Astrocyte of the cerebellum (primary cell): ENCODE measurements around the gene SDS.
A peak's percentile ranks its signal among the peaks of the same experiment; 100 is the strongest.

ENCODE experiments used
- DNase-seq: peaks from one replicate; pipeline ENCODE4 v3.0.0-alpha.2; 2011; ENCODE audit warnings: low read depth
- H3K4me3 ChIP-seq: 2 replicates; pipeline ENCODE4 v1.5.1; 2011; ENCODE audit warnings: mild to moderate bottlenecking, low read depth, low read length, moderate library complexity
- in situ Hi-C: cut with HindIII; loops from 2 replicates; pipeline ENCODE4 v1.10.0; 2017; ENCODE audit warnings: low sequenced_read_pairs
- TF ChIP-seq, protein P1 (sequence below): IDR thresholded peaks from 2 replicates; pipeline ENCODE4 v1.5.1; 2012; ENCODE audit warnings: low read length, low read depth, moderate library complexity, mild to moderate bottlenecking; ENCODE audit errors: missing control alignments

The SDS gene

DNA sequence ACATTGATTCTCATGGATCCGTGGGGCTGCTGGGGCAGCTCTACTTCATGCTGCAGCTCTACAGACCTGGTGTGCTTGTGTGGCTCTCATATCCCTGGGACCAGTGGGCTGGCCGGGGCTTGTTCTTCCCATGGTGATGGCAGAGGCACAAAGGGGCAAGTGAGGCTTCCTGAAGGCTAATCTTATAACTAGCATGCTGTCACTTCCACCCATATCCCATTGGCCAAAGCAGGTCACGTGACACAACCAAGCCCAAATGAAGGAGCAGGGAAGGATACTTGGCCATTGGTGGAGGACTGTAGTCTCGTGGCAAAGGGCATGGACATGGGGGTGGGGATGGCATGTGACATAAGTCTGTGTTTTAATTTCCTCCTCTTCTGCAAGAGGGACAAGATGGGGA is 35.4 kb downstream of the SDS start:
- TF ChIP-seq, protein P1, sequence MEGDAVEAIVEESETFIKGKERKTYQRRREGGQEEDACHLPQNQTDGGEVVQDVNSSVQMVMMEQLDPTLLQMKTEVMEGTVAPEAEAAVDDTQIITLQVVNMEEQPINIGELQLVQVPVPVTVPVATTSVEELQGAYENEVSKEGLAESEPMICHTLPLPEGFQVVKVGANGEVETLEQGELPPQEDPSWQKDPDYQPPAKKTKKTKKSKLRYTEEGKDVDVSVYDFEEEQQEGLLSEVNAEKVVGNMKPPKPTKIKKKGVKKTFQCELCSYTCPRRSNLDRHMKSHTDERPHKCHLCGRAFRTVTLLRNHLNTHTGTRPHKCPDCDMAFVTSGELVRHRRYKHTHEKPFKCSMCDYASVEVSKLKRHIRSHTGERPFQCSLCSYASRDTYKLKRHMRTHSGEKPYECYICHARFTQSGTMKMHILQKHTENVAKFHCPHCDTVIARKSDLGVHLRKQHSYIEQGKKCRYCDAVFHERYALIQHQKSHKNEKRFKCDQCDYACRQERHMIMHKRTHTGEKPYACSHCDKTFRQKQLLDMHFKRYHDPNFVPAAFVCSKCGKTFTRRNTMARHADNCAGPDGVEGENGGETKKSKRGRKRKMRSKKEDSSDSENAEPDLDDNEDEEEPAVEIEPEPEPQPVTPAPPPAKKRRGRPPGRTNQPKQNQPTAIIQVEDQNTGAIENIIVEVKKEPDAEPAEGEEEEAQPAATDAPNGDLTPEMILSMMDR, result no peak
- no peak overlapping the region for H3K4me3 ChIP-seq
- no peak for DNase-seq
- in situ Hi-C loops, result no loop called here

DNA sequence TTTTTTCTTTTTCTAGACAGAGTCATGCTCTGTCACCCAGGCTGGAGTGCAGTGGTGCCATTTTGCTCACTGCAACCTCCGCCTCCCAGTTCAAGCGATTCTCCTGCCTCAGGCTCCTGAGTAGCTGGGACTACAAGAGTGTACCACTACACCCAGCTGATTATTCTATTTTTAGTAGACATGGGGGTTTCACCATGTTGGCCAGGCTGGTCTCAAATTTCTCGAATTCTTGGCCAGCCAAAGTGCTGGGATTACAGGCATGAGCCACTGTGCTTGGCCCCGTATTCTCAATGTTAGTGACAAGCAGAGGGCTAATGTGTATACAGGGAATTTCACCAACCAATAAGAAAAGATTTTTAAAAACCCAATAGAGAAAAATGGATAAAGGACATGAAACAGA is 36.9 kb downstream of the SDS start:
- H3K4me3 ChIP-seq, result no peak overlapping the region
- no peak for DNase-seq
- TF ChIP-seq, protein P1, result no peak
- in situ Hi-C loops, result no loop called here

DNA sequence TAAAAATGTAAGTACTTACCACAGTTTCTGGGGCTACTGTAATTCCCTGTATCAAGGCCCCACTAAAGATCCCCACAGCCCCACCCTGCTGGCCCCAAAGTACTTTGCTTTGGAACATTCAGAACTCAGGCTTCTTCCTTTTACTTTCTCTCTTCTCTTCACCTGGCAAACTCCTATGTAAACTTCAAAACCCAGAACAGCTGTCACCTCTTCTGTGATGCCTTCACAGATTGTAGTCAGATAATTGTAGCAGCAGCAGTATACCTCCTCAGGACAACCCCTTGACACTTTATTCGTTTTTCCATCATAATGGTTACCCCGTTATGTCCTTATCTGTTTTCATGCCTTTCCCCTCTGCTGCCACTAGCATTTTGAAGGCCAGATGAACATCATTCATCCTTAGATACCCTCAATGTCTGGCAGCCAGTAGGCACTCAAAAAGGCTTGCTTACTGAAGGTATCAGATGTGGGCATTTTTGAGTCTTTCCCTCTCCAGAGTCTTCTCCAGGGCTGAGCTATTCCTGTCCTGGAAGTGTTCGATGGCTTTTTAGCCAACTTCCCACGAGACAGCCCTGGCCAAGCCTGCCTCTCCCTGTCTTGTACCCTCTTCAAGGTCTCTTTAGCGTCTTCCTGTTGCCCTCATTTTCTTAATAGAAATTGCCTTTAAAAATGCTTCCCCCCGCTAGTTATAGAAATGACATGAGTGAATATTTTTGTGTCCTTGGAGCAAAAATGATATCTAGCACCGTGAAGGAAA is 37.9 kb downstream of the SDS start:
- DNase-seq, result no peak
- no peak overlapping the region for H3K4me3 ChIP-seq
- in situ Hi-C loops, result no loop called here
- TF ChIP-seq, protein P1, result no peak

DNA sequence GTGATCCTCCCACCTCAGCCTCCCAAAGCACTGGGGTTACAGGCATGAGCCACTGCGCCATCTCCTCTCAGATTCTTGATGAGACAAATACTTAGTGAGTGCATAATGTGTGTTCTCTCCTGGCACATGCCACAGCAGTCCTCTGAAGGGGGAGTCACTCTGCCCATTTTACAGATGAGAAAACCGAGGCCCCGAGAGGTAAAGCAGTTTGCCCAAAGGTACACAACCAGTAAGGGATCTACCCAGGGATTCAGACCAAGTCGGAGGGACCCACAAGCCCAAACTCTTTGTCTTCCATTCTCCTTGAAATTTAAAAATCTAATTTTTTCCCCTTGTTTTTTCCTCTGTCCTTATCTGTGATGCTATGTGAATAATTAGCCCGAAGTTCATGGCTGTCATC is 39.0 kb downstream of the SDS start:
- DNase-seq, result no peak
- in situ Hi-C loops, result no loop called here
- no peak overlapping the region for H3K4me3 ChIP-seq
- TF ChIP-seq, protein P1, result no peak

DNA sequence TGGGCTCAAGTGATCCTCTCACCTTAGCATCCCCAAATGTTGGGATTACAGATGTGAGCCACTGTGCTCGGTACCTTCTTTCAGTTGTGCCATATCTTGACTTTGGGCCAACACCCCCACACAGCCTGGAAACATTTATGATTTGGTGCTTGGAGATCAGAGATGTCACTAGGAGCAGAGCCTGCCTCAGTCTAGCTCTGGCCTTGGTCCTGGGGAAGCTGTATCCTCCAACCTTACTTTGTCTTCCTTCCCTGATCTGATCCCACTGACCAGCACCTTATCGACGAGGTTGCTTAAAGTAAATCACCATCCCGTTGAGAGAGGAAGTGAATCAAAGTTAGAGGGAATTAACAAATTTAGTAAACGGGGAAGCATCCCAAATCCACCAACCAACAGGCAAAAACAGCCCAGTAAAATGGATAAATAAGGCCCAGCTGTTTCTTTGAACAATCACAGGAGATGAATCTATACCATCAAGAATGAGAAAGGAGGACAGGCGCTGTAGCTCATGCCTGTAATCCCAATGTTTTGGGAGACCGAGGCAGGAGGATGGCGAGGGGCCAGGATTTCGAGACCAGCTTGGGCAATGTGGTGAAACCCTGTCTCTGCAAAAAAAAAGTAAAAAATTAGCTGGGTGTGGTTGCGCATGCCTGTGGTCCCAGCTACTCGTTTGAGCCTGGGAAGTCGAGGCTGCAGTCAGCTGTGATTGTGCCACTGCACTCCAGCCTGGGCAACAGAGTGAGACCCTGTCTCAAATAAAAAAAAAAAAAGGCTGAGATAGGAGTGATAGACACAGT is 41.9 kb downstream of the SDS start:
- in situ Hi-C loops, result no loop called here

DNA sequence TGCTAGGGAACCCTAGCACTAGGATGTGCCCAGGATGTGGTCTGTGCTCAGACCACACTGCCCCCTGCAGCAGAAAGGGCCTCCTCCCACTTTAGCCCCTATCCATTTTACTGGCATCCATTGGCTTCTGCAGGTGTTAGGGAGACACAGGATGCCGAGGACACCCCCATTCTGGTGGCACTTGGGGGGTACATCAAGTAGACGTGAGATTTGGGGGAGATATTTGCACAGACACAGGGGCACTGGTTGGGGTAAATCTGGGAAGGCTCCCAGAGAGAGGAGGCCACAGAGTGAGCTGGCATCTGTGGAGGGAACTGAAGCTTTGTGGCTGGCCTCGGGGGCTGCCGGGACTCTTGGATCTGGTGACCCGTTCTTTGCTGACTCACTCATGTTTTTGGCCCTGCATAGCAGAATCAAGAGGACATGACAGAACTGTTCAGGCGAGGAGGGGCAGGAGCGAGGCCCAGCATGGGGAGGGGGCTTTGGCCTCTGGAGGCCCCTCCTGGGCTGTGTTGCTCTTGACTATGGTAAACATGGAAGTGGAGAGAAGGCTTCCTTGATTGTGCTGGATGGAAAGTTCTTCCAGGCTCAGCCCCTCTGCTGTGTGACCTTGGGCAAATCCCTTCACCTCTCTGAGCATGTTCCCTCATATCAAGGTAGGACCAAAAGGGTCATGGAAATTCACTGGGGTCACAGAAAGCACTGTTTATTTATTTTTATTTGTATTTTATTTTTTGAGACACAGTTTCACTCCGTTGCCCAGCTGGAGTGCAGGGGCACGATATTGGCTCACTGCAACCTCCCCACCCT is 43.5 kb downstream of the SDS start:
- in situ Hi-C loops, result no loop called here
- DNase-seq, result no peak
- TF ChIP-seq, protein P1, result peak; percentile 1
- H3K4me3 ChIP-seq, result no peak overlapping the region

More for the DNA sequence above, 41.9 kb downstream of the SDS start:
- no peak for DNase-seq
- TF ChIP-seq, protein P1, result no peak
- H3K4me3 ChIP-seq, result no peak overlapping the region
